HG02798 (cell line): Measurements from ENCODE around the gene TM4SF18.
"Not testable (repeated sequence)": the region's sequence is repeated elsewhere in the genome, so short reads cannot be mapped to it uniquely, and the experiment has no call there.

ENCODE experiments used
- ATAC-seq: cut with Tn5 transposase; IDR thresholded peaks from one replicate; pipeline ENCODE4 v1.9.1; 2021; ENCODE audit warnings: mild to moderate bottlenecking; ENCODE audit not compliant: unreplicated experiment, poor library complexity

The TM4SF18 gene

DNA sequence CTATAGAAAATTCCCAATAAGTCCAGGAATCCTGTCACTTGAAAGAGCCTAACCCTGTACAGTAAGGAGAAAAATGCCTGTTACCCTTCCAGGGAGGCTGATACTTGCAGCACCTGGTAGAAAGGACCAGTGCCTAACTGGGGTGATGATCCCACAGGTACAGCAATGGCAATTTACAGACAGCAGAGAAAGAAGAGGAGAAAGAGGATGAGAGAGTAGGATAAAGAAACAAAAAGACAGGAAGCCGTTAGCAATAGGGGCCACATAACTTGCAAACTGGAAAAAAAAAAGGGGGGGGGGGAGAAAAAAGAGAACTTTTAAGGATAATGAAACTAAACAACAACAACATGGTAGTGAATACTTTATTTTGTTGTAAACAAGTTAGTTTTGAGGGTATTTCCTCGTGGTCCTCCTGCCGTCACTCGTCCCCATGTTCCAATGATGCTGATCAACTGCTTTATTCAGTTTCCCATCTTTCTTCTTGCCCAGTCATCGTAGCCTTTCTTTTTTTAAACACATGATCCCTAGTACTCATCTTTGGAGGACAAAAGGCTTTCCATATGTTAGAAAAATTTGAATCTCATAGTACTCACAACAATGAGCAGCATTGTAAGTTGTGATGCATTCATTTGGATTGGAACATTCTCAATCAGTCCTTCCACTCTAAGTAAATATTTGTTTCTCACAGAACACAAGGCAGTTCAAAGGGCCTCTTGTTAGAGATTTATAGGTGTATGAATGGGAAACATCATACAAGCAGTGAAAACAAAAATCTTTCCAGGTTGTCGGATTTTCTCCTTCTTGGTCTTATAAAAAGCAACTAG is 35.5 kb upstream of the TM4SF18 start:
- ATAC-seq, result no peak

DNA sequence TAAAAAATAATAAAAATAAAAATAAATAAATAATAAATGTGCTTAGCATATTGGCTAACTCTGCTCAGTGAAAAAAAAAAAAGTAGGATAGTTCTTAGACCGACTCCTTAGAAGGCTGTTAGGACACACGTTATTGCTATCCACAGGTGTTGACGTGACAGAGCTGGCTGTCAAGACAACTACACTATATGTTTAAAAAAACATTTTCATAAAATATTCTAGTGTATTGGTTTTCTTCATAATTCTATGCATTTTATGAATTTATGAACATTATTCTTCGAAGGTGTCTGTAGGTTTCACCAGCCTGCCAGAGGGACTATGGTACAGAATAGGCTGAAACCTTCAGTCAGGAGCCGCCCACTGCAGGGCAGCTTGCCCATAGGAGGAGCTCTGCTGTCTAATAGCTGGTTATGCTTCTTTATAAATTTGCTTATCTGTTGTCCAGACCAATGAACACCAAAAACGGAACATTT is 34.8 kb upstream of the TM4SF18 start:
- no peak for ATAC-seq

DNA sequence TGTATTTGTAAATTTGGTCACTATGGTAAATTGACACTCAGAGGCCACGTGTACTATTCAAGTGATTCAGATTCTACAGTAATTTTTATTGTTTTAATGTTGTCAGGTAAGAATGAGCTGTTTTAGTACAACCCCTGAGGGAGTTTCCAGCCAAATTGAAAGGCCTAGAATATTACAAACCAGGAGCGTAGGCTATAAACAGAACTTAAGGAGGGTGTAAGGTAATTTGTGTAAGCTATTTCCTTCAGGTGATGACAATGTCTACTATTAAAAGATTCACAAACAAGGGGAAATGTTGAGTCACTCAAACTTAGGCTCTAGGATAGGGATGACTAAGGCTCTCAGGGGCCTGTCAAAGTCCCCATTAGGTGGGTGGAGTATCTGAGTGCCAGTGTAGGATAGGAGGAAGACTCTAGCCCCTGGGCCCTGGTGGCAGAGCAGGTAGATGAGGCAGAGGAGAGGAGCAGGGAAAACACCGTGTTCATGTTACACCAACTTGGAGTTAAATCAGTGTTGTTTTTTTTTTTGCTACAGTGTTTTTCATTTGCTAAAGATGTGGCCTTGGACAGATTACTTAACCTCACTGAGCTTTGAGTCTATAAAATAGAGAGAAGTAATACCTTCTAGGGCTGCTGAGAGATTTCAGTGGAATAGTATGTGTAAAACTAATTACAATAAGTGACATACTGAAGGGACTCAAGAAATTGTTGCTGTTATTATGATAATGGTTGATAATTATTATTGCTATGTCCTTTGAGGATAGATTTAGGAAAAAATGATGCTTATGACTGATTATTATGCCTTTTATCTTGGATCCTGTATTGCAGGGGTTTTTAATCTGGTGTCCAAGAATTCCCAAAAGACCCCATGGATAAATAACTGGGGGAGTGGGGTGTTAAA is 33.8 kb upstream of the TM4SF18 start:
- ATAC-seq, result no peak

DNA sequence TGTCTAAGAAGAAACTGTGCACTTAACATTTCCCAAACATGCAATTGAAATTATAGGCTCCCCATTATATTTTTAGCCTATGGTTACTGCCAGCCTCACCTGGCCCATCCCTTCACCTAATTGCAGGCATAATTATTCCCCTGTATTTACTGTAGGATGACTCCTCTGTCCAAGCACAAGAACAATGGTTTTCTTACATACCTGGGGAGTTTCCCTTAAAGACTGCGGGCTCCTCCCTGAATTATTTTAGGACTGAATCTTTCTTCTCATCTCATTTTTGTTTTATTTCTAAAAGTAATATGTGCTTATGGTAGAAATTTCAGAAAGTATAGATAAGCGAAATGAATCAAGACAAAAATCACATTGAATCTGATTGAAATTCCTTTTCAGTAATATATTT is 32.6 kb upstream of the TM4SF18 start:
- no peak for ATAC-seq

DNA sequence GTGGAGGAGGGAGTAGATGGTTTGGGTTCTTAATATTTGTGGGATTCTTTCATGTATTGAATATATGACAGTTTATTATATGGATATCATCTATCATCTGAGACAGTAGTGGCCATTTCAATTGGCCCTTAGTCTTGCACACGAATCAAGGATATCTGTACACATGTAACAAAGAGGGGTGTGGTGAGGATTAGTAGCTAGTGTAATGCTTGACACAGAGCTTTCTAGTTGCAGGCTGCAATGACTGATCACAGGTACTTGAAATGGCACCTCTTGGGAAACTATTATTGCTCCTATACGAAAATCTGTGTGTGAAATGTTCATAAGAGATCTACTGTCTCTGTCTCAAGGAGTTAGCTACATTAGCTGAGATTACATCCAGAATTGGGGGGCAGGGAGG is 31.2 kb upstream of the TM4SF18 start:
- ATAC-seq, result no peak

DNA sequence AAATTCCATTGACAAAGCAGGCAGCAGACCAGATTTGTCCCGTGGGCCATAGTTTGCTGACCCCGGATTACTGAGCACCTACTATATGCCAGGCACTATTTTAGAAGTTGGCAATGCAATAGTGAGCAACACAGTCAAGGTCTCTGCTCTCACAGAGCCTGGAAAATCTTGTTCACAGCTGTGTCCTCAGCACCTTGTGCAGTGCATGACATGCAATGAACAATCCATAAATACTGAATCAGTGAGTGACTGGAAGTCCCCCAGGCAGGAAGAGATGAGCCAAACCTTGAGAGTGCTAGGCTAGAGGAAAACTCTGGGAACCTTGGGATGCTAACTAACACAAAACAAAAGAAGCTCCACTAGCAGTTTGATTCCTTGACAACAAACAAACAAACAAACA is 29.6 kb upstream of the TM4SF18 start:
- ATAC-seq, result no peak

DNA sequence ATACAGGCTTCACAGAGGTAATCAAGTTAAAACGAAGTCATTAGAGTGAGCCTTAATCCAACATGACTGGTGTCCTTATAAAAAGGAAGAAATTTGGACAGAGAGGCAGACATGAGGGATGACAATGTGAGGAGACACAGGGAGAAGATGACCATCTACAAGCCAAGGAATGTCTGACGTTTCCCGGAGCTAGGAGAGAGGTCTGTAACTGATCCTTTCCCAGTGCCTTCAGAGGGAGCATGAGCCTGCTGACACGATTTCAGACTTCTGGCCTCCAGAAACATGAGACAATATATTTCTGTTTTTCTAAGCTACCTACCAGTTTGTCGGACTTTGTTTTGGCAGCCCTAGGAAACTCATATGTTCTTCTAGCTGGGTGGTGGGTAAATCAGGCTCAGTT is 28.9 kb upstream of the TM4SF18 start:
- ATAC-seq, result no peak

DNA sequence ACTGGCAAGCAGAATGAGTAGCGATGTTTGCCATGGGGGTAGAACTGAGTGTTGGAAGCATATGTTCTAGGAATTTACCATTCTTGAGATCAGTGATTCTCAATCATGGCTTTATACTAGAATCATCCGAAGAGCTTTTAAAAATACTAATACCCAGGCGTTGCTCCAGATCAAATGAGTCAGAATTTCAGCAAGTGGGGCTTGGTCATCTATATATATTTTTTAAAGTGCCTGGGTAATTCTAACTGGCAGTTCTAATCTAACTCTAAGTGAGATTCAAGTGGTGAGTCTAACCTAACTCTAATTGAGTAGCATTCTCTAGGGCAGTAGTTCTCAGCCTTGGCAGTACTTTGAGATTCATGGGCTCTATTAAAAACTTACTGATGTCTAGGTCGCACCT is 23.2 kb upstream of the TM4SF18 start:
- ATAC-seq, result no peak

DNA sequence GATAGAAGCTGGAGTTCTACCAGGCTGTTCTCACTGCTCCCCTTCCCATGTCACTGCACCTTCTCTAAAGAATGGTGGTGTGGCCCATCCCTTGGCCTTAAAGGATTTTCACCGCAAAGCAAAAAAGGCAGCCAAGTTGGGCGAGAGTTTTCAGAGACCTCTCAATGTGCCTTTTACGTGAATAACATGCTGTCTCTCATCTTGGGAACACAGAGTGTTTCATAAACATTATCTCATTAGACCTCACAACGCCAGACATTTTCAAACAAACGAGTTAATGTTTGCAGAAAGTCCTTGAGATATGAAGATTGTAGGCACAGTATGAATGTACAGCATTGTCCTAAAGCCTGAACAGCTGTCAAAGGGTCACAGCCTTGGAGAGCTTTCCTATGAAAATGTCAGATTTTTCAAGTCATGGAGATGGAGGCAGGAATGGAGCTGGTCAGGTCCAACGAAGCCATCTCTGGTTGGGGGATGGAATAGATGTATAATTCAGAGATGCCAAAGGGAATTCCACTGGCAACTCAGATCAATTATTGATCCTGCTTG is 22.7 kb upstream of the TM4SF18 start:
- no peak for ATAC-seq

DNA sequence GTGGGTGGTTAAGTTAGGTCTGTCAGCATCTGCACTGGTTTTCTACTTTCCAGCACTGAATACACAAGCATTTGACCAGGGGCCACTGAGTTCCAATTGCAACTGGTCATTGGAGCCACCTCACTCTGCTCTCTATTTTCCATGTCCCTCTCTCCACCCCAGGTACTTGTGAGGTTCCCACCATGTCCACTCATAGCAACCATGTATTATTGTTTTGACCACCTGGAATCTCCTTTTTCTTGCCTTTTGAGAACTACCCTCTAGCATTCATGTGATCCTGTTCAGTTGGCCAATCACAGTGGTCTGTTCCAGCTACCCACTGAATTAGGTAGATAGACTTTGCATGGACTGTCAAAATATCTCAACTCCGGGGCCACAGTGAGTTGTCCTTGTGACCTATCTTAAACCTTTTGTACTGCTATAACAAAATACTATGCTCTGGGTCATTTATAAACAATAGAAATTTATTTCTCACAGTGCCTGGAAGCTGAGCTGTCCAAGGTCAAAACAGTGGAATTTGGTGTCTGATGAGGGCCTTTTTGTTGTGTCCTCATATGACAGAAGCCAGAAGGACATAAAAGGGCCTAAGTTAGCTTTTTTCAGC is 20.2 kb upstream of the TM4SF18 start:
- no peak for ATAC-seq

DNA sequence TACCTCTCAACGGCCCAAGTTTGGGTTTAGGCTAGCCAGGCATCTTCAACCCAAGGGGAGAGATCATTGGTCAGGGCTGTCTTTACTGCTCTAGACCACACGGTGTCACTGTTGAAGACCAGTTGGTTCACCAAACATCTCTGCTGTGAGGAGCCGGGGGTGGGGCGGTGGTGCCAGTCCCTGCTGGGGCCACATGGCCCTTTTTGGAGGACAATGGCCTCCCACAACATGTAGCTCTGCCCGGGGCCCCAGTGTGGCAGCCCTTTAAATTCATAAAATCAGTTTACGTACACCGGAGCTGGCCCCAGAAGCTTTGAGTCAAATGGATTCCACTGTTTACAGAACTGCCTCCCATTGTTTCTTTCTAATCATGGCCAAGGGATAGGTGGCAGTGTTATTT is 19.1 kb upstream of the TM4SF18 start:
- peak; percentile 89 for ATAC-seq

DNA sequence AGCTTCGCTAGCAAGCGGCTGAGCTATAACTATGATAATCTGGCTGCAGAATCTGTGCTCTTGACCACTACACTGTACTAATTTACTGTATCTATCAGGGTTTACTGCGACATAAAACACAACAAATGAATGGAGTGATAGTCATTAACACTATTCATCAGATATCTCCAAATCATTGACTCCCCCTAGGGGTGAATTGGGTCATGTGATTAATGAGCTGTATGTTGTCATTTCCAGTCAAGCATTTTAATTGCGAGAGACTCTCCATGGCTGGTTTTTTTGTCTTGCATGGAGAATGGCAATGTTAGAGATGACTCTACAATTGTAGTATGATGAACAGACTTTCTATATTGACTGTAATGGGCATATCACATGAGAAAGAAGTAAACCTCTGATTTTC is 10.5 kb upstream of the TM4SF18 start:
- ATAC-seq, result no peak

DNA sequence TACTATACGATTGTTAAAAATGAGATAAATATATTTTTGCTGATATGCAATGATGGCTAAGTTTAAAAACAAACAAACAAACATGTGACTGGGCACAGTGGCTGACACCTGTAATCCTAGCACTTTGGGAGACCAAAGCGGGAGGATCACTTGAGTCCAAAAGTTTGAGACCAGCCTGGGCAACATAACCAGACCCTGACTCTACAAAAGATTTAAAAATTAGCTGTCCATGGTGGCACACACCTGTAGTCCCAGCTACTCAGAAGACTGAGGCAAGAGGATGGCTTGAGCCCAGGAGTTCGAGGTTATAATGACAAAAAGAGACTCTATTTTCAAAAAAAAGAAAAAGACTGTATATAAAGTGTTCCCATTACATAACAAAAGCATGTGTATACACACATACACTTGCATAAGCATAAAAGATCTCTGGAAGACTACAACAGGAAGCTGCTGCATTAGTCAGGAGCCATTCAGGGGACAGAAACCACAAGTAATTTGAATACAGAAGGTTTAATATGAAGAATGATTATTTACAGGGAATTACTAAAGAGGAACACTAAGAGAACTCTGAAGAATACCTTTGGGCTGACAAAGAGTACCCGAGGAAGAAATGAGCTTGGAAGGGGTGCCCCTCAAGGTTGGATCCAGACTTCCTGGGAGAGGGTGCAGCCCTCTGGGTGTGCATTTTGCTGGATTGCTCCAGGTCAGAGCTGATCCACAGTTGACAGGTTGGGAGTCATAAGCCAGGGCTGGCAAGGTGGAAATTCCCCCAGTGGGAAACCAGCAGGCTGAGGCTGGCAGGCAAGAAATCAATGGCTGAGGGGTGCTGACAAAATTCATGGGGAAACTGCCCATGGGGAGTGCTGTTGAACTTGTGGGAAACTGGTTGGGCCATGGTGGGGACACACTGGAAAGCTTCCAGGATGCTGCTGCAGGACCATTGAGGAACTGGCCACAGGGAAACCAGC is 9.3 kb upstream of the TM4SF18 start:
- ATAC-seq, result no peak

DNA sequence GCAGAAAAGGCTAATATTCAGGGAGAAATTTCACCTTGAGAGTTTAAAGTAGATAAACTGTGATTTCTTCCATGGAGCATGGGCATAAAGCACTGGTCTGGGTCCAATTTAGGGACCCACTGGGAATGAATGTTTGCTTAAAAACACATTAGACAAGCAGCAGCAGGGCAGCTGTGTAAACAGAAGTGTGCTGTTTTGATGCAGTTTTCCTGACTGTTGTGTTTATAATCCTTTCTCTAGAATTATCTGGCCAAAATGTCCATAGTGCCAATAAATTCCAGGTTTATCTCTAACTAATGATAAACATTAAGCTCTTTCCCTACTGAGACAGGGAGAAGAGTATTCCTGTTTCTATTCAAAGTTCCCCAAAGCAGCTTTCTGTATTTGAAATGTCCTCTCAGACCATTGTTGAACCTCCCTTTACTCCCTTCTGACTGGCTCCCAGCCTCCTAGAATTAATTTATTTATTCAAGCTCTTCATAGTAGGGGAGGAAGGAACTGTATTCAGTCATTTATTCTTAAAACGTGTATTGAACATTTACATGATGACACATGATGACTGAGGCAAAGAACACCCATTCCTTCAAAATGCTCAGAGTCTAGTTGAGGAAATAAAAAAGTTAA is 7.0 kb upstream of the TM4SF18 start:
- ATAC-seq, result no peak

DNA sequence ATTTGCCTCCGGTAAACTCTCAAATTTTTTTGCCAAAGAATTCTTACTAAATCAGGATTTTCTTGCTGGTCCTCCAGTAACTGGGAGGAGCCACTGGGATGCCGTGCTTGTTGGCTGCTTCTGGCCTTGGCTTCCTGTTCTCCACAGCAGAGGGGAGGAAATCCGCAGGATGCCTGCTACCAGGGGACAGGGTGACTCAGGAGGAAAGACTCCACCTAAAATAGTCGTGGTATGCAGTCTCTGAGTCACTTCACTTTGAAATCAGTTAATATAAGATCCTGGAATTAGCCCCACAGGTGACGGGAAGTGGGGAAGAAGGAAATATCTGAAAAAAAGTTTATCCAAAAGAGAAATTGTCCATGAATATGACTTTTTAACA is 6.5 kb upstream of the TM4SF18 start:
- no peak for ATAC-seq

DNA sequence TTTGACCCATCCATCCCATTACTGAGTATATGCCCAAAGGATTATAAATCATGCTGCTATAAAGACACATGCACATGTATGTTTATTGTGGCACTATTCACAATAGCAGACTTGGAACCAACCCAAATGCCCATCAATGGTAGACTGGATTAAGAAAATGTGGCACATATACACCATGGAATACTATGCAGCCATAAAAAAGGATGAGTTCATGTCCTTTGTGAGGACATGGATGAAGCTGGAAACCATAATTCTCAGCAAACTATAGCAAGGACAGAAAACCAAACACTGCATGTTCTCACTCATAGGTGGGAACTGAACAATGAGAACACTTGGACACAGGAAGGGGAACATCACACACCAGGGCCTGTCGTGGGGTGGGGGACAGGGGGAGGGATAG is 4.0 kb upstream of the TM4SF18 start:
- ATAC-seq, result not testable (repeated sequence)

DNA sequence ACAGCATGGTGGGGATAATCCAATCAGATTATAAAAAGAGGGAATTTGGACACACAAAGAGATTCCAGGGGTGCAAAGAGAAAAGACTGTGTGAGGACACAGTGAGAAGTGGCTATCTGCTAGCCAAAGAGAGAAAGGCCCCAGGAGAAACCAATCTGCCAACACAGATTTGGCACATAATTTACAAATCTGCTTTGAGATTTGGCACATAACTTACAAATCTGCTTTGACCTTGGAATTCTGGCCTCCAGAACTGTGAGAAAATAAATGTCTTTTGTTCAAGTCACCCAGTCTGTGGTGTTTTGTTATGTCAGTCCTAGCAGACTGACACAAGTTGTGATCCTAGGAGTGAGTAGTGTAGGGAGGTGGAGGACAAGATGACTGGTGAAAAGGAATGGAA is 3.5 kb upstream of the TM4SF18 start:
- ATAC-seq, result no peak

DNA sequence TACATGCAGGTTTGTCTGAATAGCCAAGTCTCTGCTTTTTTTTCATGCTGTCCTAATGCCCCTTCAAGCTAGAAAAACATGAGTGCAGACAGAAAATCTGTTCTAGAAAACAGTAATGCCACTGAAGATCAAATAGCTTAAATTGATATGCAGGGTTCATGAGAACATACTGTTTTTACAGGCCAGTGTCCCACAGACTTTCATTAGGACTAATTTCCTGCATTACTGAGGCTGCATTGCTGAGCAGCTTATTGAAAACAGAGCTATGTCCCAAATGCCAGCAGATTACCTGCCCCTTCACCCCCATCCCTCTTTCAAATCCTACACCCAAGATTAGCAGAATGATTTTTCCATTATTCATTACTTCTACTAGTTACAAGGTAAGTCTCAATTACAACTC is 665 bp downstream of the TM4SF18 start:
- no peak for ATAC-seq

DNA sequence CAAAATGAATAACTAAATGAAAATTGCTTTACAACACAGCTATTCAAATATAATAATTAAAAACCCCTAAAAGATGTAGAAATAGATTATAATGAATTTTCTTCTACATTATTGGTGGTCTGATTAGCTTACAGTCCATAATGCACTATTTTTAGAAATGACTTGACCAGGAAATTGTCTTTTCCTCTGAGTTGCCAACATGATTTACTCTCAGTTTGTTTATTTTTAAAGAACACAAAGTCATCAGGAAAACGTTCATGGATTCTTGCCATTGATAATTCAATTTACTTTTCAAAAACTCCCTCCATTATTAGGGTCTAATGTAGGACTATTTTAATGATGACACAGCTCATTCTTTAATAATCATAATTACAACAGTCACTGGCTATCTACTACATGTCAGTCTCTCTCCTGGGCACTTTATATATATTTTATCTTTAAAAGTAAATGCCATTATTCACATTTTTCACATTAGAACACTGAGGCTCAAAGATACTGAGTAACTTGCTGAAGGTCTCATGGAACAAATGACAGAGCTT is 1.1 kb downstream of the TM4SF18 start:
- ATAC-seq, result no peak
